ENCODE results near the gene MFAP3L.
"Not testable (repeated sequence)": the region's sequence is repeated elsewhere in the genome, so short reads cannot be mapped to it uniquely, and the experiment has no call there.

The MFAP3L gene

GRCh38 chr4:170057866-170058265 lies 31.7 kb upstream of the MFAP3L start:
- H3K36me3 Mint-ChIP-seq (ENCODE audit: low read depth) = peaks cover 45% of the 10 kb centered on the region
- H3K4me1 Mint-ChIP-seq = no peaks in the 10 kb centered on the region
- no peaks in the 10 kb centered on the region for H3K27me3 Mint-ChIP-seq (ENCODE audit: low read depth)
- H3K9me3 Mint-ChIP-seq = no peaks in the 10 kb centered on the region
- H3K4me3 Mint-ChIP-seq = no peak overlapping the region
- no peak overlapping the region for H3K27ac Mint-ChIP-seq
- no peak for TF ChIP-seq CTCF (IDR thresholded peaks at IDR 0.05; ENCODE audit: unreplicated experiment in 3 of 3)

- TF ChIP-seq CTCF (IDR thresholded peaks at IDR 0.05; ENCODE audit: unreplicated experiment in 3 of 3) = no peak
- Mint-ChIP-seq H3K9me3 (no peaks in the 10 kb centered on the region), H3K4me3 (no peak overlapping the region), H3K27me3 (ENCODE audit: low read depth) (no peaks in the 10 kb centered on the region), H3K36me3 (ENCODE audit: low read depth) (peaks cover 12% of the 10 kb centered on the region), H3K27ac (no peak overlapping the region), H3K4me1 (no peaks in the 10 kb centered on the region)
Measured at GRCh38 chr4:170052919-170053318, 26.7 kb upstream of the MFAP3L start.

- no peaks in the 10 kb centered on the region for H3K27me3 Mint-ChIP-seq (ENCODE audit: low read depth)
- no peak overlapping the region for H3K27ac Mint-ChIP-seq
- no peaks in the 10 kb centered on the region for H3K4me1 Mint-ChIP-seq
- H3K9me3 Mint-ChIP-seq = no peaks in the 10 kb centered on the region
- peaks cover under 1% of the 10 kb centered on the region for H3K36me3 Mint-ChIP-seq (ENCODE audit: low read depth)
- no peak overlapping the region for H3K4me3 Mint-ChIP-seq
- TF ChIP-seq CTCF (IDR thresholded peaks at IDR 0.05; ENCODE audit: unreplicated experiment in 3 of 3) = no peak
Measured at GRCh38 chr4:170051402-170051801, 25.2 kb upstream of the MFAP3L start.

GRCh38 chr4:170049766-170050165 lies 23.6 kb upstream of the MFAP3L start:
- TF ChIP-seq CTCF (IDR thresholded peaks at IDR 0.05; ENCODE audit: unreplicated experiment in 3 of 3) = no peak
- no peaks in the 10 kb centered on the region for H3K4me1 Mint-ChIP-seq
- H3K36me3 Mint-ChIP-seq (ENCODE audit: low read depth) = no peaks in the 10 kb centered on the region
- H3K4me3 Mint-ChIP-seq = no peak overlapping the region
- H3K27me3 Mint-ChIP-seq (ENCODE audit: low read depth) = no peaks in the 10 kb centered on the region
- H3K9me3 Mint-ChIP-seq = no peaks in the 10 kb centered on the region
- H3K27ac Mint-ChIP-seq = no peak overlapping the region

GRCh38 chr4:170047771-170048354 lies 21.7 kb upstream of the MFAP3L start:
- peak; percentile 68 to 87 (median 74) for TF ChIP-seq CTCF (IDR thresholded peaks at IDR 0.05; ENCODE audit: unreplicated experiment in 3 of 3)
- no peaks in the 10 kb centered on the region for H3K9me3 Mint-ChIP-seq
- no peak overlapping the region for H3K4me3 Mint-ChIP-seq
- H3K36me3 Mint-ChIP-seq (ENCODE audit: low read depth) = no peaks in the 10 kb centered on the region
- H3K27me3 Mint-ChIP-seq (ENCODE audit: low read depth) = no peaks in the 10 kb centered on the region
- H3K4me1 Mint-ChIP-seq = no peaks in the 10 kb centered on the region
- H3K27ac Mint-ChIP-seq = no peak overlapping the region

GRCh38 chr4:170046156-170046555 lies 20.0 kb upstream of the MFAP3L start:
- not testable (repeated sequence) for H3K4me1 Mint-ChIP-seq; H3K4me3 Mint-ChIP-seq; H3K27ac Mint-ChIP-seq; H3K36me3 Mint-ChIP-seq (ENCODE audit: low read depth); H3K9me3 Mint-ChIP-seq; H3K27me3 Mint-ChIP-seq (ENCODE audit: low read depth)
